ENCODE data around the gene OXNAD1. TPM values are rescaled to one million over a fixed set of nuclear protein-coding genes. Genes with fewer than 3 reads are reported as not detected.
A peak's percentile ranks its signal among the peaks of the same experiment; 100 is the strongest.

The OXNAD1 gene
- total RNA-seq, 1 donor from 2014 or later, result 28.7 TPM

DNA sequence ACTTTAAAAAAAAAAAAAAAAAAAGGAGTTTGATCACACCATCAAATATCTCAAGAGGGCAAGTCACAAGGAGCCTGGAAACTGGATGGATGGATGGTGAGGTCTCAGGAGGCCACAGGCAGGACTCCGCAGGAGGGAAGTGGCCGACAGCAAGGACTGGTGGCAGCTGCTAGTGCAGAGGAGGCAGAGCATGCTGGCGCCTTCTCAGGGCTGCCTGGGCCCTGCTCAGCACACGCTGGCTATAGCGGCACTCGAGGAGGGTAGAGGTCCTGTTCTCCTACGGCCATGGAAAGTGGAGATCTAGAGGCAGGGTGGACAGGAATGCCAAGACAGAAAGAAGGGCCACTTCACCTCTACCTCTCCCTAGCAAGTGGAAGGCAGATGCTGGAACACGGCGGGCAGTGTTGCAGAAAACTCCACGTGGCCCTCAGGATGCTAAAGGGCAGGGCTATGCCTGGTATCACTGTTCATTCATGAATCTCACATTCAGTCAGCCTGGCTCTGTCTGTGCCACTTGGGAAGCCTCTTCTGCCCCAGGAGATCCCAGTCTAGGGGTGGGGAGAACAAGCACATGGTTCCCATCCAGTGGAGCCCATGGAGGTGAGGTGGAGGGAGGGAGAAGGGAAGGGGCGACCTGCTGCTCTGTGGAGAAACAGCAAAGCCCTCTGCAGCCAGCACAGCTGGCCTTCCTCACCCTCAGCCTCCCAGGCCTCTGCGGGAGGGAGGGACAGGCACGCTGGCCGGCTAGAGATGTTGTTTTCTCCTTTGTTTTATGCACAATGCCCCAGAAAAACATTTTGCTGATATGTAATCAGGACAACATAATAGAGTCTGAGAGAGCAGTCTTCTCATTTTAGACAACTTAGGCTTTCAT, 71.0 kb downstream of the OXNAD1 start:
- Mint-ChIP-seq H3K4me3 (no peak overlapping the region), H3K27ac (peak overlapping the region; percentile 81), H3K4me1 (peaks cover 42% of the 10 kb centered on the region), H3K27me3 (ENCODE audit: insufficient read depth, low read depth) (peaks cover 3% of the 10 kb centered on the region), H3K9me3 (peaks cover 20% of the 10 kb centered on the region), H3K36me3 (peaks cover 25% of the 10 kb centered on the region)
- H3K4me2 ChIP-seq, result no peak overlapping the region
- H3K9me3 ChIP-seq (ENCODE audit: low read depth), result peaks cover 12% of the 10 kb centered on the region
- no peak overlapping the region for H2AFZ ChIP-seq (replicated peaks)
- H3K36me3 ChIP-seq, result peaks cover 5% of the 10 kb centered on the region
- H3K27ac ChIP-seq, result peak overlapping the region; percentile 60
- DNase-seq (ENCODE audit: low spot score), result no peak
- no peaks in the 10 kb centered on the region for H3F3A ChIP-seq (ENCODE audit: low read depth)
- H3K9ac ChIP-seq, result no peak overlapping the region
- no peaks in the 10 kb centered on the region for H3K79me2 ChIP-seq (ENCODE audit: low read depth)
- TF ChIP-seq EZH2phosphoT487 (IDR thresholded peaks at IDR 0.05), result no peak
- TF ChIP-seq EZH2 (IDR thresholded peaks at IDR 0.05), result no peak
- TF ChIP-seq, protein P1, sequence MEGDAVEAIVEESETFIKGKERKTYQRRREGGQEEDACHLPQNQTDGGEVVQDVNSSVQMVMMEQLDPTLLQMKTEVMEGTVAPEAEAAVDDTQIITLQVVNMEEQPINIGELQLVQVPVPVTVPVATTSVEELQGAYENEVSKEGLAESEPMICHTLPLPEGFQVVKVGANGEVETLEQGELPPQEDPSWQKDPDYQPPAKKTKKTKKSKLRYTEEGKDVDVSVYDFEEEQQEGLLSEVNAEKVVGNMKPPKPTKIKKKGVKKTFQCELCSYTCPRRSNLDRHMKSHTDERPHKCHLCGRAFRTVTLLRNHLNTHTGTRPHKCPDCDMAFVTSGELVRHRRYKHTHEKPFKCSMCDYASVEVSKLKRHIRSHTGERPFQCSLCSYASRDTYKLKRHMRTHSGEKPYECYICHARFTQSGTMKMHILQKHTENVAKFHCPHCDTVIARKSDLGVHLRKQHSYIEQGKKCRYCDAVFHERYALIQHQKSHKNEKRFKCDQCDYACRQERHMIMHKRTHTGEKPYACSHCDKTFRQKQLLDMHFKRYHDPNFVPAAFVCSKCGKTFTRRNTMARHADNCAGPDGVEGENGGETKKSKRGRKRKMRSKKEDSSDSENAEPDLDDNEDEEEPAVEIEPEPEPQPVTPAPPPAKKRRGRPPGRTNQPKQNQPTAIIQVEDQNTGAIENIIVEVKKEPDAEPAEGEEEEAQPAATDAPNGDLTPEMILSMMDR (IDR thresholded peaks at IDR 0.05), result no peak
- H3K27me3 ChIP-seq, result no peaks in the 10 kb centered on the region
- H4K20me1 ChIP-seq (ENCODE audit: low read depth), result no peaks in the 10 kb centered on the region
- H3K4me3 ChIP-seq, result no peak overlapping the region
- peaks cover 8% of the 10 kb centered on the region for H3K4me1 ChIP-seq

DNA sequence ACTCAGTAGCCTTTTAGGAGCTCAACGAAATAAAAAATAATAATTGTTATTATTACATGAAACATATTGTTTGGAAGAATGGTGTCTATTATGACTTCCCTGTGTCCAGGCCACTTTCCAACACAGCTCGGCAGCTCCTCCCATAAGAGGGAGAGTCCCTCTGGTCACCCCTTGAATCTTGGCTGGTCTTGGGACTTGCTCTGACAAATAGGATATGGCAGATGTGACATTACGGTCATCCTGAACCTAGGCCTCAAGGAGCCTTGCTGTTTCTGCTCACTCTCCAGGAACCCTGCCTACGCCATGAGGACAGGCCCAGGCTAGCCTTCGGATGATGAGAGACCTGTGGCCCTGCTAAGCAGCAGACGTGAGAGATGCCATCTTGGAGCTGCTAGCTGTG, 71.8 kb downstream of the OXNAD1 start:
- H3K79me2 ChIP-seq (ENCODE audit: low read depth), result no peaks in the 10 kb centered on the region
- H4K20me1 ChIP-seq (ENCODE audit: low read depth), result no peaks in the 10 kb centered on the region
- H3K4me2 ChIP-seq, result no peak overlapping the region
- Mint-ChIP-seq H3K4me3 (no peak overlapping the region), H3K36me3 (peaks cover 19% of the 10 kb centered on the region), H3K27me3 (ENCODE audit: insufficient read depth, low read depth) (peaks cover 3% of the 10 kb centered on the region), H3K27ac (no peak overlapping the region), H3K9me3 (peaks cover 13% of the 10 kb centered on the region), H3K4me1 (peaks cover 37% of the 10 kb centered on the region)
- TF ChIP-seq EZH2phosphoT487 (IDR thresholded peaks at IDR 0.05), result no peak
- TF ChIP-seq EZH2 (IDR thresholded peaks at IDR 0.05), result no peak
- TF ChIP-seq, protein P1 (IDR thresholded peaks at IDR 0.05), result no peak
- no peak for DNase-seq (ENCODE audit: low spot score)
- H3K36me3 ChIP-seq, result no peaks in the 10 kb centered on the region
- H3K4me1 ChIP-seq, result peaks cover 8% of the 10 kb centered on the region
- no peak overlapping the region for H3K4me3 ChIP-seq
- H3K9me3 ChIP-seq (ENCODE audit: low read depth), result peaks cover 3% of the 10 kb centered on the region
- no peak overlapping the region for H3K9ac ChIP-seq
- H3K27me3 ChIP-seq, result no peaks in the 10 kb centered on the region
- no peaks in the 10 kb centered on the region for H3F3A ChIP-seq (ENCODE audit: low read depth)
- peak overlapping the region; percentile 60 for H3K27ac ChIP-seq
- no peak overlapping the region for H2AFZ ChIP-seq (replicated peaks)

DNA sequence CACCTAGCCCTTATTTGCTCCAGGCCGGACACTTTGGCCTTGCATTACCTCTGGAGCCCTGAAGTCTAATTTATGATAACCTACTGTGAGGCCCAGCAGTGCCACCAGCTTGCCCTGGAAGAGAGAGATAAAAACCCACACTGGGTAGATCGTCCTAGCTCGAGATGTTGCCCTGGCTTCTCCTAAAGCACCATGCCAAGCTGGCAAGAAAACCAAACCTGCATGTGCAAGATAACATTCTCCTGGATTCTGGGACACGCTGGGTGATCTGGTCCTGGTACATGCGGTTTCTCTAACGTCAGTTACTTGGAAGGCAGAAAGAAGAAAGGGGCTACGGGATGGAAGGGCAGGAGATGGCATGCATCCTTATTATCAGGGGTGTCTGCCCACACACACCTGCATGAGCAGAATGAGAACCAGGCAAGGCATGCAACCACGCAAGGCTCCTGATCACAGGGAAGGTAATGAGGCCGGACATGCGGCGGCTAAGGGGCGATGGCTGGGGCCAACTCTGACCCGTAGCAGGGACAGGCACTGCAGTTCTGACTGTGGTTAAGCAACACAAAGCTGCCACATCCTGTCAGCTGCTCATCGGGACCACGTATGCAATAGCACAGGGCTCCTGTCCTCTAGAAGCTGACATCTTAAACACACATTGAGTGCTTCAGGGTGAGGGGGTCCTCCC, 73.0 kb downstream of the OXNAD1 start:
- H3K4me2 ChIP-seq, result no peak overlapping the region

More for the DNA sequence above, 73.0 kb downstream of the OXNAD1 start:
- no peak overlapping the region for H3K4me3 Mint-ChIP-seq
- no peak for DNase-seq (ENCODE audit: low spot score)
- no peaks in the 10 kb centered on the region for H3K9me3 ChIP-seq (ENCODE audit: low read depth)
- H3K4me1 Mint-ChIP-seq, result peaks cover 37% of the 10 kb centered on the region
- peak overlapping the region; percentile 21 for H3K27ac Mint-ChIP-seq
- no peaks in the 10 kb centered on the region for H3K36me3 ChIP-seq
- H3K9ac ChIP-seq, result no peak overlapping the region
- peaks cover 5% of the 10 kb centered on the region for H3K9me3 Mint-ChIP-seq
- H3K4me1 ChIP-seq, result peaks cover 8% of the 10 kb centered on the region
- no peaks in the 10 kb centered on the region for H3K79me2 ChIP-seq (ENCODE audit: low read depth)
- H2AFZ ChIP-seq (replicated peaks), result no peak overlapping the region
- no peak overlapping the region for H3K27ac ChIP-seq
- H4K20me1 ChIP-seq (ENCODE audit: low read depth), result no peaks in the 10 kb centered on the region
- TF ChIP-seq, protein P1 (IDR thresholded peaks at IDR 0.05), result no peak
- no peak for TF ChIP-seq EZH2phosphoT487 (IDR thresholded peaks at IDR 0.05)
- TF ChIP-seq EZH2 (IDR thresholded peaks at IDR 0.05), result no peak
- H3K27me3 Mint-ChIP-seq (ENCODE audit: insufficient read depth, low read depth), result peaks cover 3% of the 10 kb centered on the region
- no peak overlapping the region for H3K4me3 ChIP-seq
- H3F3A ChIP-seq (ENCODE audit: low read depth), result no peaks in the 10 kb centered on the region
- peaks cover 15% of the 10 kb centered on the region for H3K36me3 Mint-ChIP-seq
- H3K27me3 ChIP-seq, result no peaks in the 10 kb centered on the region
